HG03460 (cell line): ENCODE results near the gene POTEH.
"Not testable (repeated sequence)": the region's sequence is repeated elsewhere in the genome, so short reads cannot be mapped to it uniquely, and the experiment has no call there.

ENCODE experiments used
- ATAC-seq: cut with Tn5 transposase; IDR thresholded peaks from one replicate; pipeline ENCODE4 v1.9.1; 2021; ENCODE audit not compliant: unreplicated experiment

The POTEH gene

GRCh38 chr22:15689749-15690125 is at the start of gene POTEH:
POTEH (plus strand) TSS chr22:15690026; CDS start chr22:15690078, 52 bp downstream.
- ATAC-seq: not testable (repeated sequence)

- ATAC-seq: not testable (repeated sequence)
These were observed 47.5 kb upstream of the POTEH start for GRCh38 chr22:15642288-15642861.

- ATAC-seq: not testable (repeated sequence)
These were observed 37.9 kb upstream of the POTEH start for GRCh38 chr22:15651954-15652353.

GRCh38 chr22:15652738-15653137 is 37.1 kb upstream of the POTEH start:
- ATAC-seq: not testable (repeated sequence)

- not testable (repeated sequence) for ATAC-seq
These were observed 36.6 kb upstream of the POTEH start for GRCh38 chr22:15653241-15653640.

- not testable (repeated sequence) for ATAC-seq
These were observed 28.7 kb upstream of the POTEH start for GRCh38 chr22:15661102-15661501.

- ATAC-seq: not testable (repeated sequence)
These were observed 25.1 kb upstream of the POTEH start for GRCh38 chr22:15664682-15665081.

- ATAC-seq: not testable (repeated sequence)
These were observed 24.3 kb upstream of the POTEH start for GRCh38 chr22:15665478-15665877.

GRCh38 chr22:15669430-15669829 is 20.4 kb upstream of the POTEH start:
- not testable (repeated sequence) for ATAC-seq

GRCh38 chr22:15679702-15680101 is 10.1 kb upstream of the POTEH start:
- ATAC-seq: not testable (repeated sequence)

GRCh38 chr22:15684115-15684514 is 5.7 kb upstream of the POTEH start:
- ATAC-seq: not testable (repeated sequence)

- ATAC-seq: peak; percentile 74
These were observed 5.1 kb upstream of the POTEH start for GRCh38 chr22:15684695-15685094.

- ATAC-seq: not testable (repeated sequence)
These were observed 4.2 kb upstream of the POTEH start for GRCh38 chr22:15685641-15686040.

GRCh38 chr22:15687086-15687485 is 2.7 kb upstream of the POTEH start:
- ATAC-seq: not testable (repeated sequence)

- ATAC-seq: not testable (repeated sequence)
These were observed 2.1 kb upstream of the POTEH start for GRCh38 chr22:15687676-15688075.

GRCh38 chr22:15688090-15688489 is 1.7 kb upstream of the POTEH start:
- not testable (repeated sequence) for ATAC-seq

- not testable (repeated sequence) for ATAC-seq
These were observed 646 bp upstream of the POTEH start for GRCh38 chr22:15689012-15689748.

- not testable (repeated sequence) for ATAC-seq
These were observed 23.8 kb downstream of the POTEH start for GRCh38 chr22:15713600-15713999.

- not testable (repeated sequence) for ATAC-seq
These were observed 24.3 kb downstream of the POTEH start for GRCh38 chr22:15714125-15714524.

- not testable (repeated sequence) for ATAC-seq
These were observed 32.1 kb downstream of the POTEH start for GRCh38 chr22:15721884-15722283.

GRCh38 chr22:15729209-15729917 is 39.5 kb downstream of the POTEH start:
- not testable (repeated sequence) for ATAC-seq

- ATAC-seq: not testable (repeated sequence)
These were observed 41.2 kb downstream of the POTEH start for GRCh38 chr22:15731023-15731422.
